Hippocampal formation (tissue), 2 donors: ENCODE data around the gene UNC13D.

Experiments used
- DNase-seq, 2 donors: peaks; one replicate each; lab custom pipeline; 2025; lab: John Stamatoyannopoulos, UW

The UNC13D gene

GRCh38 chr17:75834279-75834920 is 9.8 kb downstream of the UNC13D start:
- peak in 1 of 2 donors; percentile 61 for DNase-seq

DNA sequence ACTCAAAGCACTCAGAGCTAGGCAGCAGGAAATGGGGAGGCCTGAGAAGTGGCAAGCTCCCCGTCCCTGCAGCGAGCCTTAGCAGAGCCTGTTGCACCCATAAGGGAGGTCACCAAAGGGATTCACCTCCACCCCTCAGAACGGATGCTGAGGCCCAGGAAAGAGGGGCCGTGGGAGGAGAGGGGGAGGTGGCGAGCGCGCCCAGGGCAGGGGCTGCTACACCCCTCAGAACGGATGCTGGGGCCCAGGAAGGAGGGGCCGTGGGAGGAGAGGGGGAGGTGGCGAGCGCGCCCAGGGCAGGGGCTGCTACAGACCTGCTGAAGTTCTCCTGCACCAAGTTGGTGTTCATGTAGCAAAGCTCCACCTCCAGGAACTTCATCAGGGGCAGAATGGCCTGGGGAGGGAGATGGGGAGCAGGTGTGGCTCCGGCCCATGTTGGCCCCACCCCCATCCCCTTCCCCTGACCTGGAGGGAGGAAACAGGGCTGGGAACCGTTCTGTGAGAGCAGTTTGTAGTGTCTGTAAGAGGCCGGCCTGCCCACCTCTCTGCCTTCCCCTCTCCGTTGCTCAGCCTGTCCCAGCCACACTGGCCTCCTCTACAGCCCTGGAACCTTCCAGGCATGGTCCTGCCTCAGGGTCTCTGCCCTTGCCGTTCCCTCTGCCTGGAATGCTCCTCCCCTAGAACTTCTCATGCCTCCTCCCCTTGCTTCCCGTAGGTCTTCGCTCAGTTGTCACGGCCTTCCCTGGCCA is 11.4 kb downstream of the UNC13D start:
- no peak for DNase-seq

DNA sequence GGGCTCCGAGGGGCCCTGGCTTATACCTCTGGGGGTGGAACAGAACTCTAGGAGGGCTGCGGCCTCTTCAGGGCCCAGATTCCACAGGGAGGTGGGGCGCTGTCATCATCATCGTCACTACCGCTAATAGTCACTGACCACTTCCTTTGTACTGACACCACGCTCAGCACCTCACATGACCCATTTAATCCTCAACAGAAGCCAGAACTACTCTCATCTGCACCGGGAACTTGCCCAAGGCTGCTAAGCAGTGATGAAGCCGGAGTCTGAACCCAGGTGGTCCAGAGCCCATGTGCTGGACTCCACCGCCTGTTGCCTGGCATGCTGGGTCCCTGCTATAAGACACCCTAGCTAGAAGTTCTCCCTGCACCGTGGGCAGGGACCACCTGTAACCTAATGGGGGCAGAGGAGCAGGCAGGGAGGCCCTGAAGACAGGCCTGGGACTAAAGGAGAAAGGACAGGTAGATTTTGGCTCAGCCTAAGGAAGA is 12.0 kb downstream of the UNC13D start:
- no peak for DNase-seq

DNA sequence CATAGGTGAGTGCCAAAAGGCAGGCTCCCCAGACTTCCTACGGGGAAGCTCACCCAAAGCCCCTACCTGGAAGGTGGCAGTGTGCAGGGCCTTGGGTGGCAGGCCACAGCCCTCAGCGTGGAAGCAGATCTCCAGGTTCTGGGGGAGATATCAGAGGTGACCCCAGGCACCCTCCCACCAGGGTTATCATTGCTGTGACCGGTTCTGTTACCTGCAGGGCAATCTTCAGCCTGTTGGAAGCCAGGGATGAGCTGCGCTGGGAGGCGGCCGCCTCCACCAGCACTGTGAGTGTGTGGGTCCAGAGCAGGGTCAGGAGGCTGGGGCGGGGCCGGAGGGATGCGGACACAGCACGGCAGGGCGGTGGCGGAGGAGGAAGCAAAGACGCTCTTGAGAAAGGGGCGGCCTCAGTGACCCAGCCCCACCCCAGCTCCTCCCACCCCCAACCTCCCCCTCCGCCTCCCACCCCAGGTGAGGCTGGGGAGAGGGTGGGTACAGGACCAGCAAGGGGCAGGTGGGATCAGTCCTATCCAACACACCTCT is 13.1 kb downstream of the UNC13D start:
- no peak for DNase-seq

DNA sequence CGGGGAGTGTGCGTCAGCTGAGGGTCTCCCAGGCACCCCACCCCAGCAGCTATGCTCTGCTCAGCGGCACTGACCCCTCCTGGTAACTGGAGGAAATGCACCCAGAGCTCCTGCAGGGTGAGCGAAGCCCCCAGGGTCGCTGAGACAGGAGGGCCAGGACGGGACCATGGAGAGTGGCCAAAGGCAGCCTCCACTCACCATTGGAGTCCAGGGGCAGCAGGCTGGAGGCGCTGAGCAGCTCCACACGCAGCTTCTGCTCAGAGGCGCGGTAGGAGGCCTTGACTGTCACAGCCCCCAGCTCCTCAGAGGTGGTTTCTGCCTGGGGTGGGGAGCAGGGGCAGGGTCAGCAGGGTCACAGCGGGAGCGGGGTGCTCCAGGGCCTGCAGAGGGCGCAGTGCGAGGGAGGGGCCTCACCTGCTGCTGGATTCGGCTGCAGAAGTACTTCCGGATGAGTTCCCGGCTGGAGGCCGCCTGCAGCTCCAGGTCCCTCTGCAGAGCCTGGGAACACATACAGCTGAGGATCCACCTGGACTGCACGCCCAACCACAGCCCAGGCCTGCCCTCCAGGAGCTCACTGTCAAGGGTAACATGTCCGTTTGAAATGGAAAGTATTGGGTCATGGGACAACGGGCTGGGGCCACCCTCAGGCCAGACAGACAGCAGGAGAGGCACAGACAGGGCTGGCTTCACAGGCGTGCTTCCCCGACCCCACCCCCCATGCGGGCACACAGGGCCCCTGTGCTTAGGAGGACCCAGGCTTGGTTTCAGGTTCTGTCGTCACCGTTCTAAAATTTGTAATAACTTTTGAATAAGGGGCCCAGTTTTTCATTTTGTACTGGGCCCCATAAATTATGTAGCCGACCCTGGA is 13.8 kb downstream of the UNC13D start:
- DNase-seq, result no peak

- no peak for DNase-seq
These were observed 14.5 kb downstream of the UNC13D start for GRCh38 chr17:75829747-75830146.

DNA sequence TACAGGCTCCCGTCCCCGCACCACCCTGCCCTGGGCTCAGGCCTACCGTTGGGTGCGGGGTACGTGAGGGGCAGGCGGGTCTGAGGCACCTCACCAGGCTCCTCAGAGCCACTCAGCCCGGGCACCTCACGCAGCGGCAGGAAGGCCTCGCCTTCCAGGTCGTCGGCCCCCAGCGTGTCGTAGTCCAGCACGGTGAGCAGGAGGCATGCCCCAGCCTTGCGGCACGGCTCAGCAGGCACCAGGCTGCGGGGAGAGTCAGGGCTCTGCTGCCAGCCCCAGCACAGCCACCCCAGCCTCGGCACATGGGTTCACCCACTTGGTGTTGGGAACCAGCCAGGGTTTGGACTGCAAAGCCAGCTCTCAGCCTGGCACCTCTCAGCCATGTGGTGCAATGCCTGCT is 15.5 kb downstream of the UNC13D start:
- DNase-seq, result no peak

DNA sequence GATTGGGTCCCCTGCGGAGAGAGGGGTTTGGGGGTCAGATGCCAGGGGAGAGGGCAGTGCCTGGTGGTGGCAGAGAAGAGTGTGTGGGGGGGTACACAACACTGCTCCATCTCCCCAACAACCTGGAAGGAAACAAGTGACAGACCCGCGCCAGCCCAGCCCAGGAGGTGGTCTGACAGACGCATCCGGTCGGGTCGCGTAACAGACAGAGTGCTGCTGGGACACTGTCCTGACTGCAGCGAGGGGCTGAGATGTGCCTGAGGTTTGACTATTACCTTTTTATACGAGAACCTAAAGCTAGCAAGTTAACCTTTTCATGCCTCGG is 16.2 kb downstream of the UNC13D start:
- no peak for DNase-seq

GRCh38 chr17:75827308-75828075 is 16.7 kb downstream of the UNC13D start:
- DNase-seq, result peak; percentile 30 to 64

- DNase-seq, result no peak
These were observed 17.5 kb downstream of the UNC13D start for GRCh38 chr17:75826561-75827307.

- no peak for DNase-seq
These were observed 18.3 kb downstream of the UNC13D start for GRCh38 chr17:75825748-75826370.

DNA sequence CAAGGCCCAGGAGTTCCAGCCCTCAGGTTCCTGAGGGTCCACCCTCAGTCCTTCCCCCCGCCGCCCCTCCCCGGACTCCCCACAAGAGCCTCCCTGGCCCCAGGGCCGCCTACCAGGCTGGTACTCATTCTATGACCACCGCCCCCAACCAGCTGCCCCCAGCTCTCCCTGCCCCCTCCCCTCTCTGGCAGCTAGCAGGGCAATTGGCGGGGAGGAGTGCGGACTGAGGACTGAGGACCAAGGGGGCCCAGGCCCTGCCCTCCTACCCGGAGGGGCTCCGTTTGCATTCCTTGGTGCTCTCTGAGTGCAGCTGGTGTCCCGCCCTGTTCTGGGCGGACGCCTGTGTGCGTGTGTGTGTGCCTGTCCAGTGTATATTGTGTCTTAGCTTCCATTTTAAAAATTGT is 19.1 kb downstream of the UNC13D start:
- DNase-seq, result no peak

DNA sequence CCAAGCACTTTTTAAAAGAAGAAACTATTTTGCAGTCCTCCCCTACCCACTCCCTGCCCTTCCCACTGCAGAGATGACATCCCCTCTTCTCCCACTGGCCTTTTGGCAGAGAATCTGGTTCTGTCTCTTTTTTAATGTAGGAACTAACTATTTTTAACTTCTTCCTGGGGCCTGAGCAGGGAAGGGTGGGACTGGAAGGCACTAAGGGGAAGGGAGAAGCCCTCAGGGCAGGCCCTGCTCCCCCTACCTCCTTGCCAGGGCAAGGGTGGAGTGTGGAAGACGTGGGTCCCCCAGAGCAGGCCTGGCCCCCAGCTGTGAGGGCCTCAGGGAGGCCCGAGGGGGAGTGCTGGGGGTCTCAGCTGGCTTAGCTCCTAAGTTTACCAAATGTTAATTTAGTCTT is 19.5 kb downstream of the UNC13D start:
- no peak for DNase-seq

DNA sequence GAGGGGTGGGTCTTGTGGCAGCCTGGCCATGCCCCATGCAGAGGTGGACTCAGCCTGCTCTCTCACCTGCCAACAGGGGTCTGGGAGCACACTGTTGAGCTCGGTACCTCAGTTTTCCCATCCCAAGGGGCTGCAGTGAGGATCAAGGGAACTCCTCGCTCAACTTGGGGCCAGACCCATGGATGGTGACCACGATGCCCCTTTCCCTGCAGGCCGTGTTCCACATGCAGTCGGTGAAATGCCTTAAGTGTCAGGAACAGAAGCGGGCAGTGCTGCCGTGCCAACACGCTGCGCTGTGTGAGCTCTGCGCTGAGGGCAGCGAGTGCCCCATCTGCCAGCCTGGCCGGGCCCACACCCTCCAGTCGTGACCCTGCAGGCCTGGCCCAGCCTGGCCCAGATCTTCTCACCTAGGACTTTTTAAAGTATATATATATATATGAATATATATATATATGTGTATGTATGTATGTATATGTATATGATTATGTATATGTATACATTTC is 20.1 kb downstream of the UNC13D start:
- DNase-seq, result no peak

- DNase-seq, result no peak
These were observed 20.8 kb downstream of the UNC13D start for GRCh38 chr17:75823257-75824041.

DNA sequence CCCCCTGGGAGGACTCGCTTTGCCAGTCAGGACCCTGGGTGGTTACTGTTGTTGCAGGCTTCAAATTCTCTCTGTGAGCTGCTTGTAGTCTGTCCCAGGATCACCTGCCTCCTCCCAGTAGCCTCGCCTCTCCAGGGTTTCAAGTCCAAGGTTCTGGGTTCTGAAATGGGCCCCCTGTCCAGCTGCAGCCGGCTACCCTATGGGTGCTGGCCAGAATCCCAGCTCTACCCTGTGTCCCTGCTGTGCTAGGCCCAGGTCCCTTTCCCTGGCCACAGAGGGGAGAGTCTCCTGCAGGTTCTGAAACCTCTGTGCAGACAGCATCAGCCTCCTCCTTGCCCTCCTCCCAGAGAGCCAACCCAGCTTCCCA is 21.4 kb downstream of the UNC13D start:
- no peak for DNase-seq

DNA sequence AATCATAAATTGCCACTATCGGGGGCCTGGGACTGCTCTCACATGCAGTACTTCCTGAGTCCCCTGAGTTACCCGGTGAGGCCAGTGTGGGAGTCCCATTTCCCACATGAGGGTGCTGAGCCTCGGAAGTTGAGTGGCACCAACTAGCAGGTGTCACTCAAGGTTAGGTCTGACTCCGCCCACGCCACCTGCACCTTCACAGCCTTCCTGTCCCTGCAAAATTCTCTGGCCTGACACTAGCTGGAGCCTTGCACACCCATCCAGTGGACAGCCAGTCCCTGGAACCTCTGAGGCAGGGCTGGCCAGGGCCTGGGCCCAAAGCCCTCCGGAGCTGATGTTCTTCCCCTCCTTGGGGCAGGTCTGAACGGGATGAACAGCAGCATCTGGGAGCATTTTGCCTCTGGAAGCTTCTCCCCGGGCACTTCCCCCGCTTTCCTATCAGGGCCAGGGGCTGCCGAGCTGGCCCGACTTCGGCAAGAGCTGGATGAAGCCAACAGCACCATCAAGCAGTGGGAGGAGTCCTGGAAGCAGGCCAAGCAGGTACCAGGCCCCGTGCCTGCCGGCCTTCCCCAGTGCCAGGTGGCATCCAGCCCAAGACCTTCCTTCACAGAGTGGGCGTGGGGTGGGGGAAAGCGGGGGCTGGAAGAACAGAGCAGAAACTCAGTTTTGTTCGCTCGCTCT is 21.9 kb downstream of the UNC13D start:
- DNase-seq, result no peak

DNA sequence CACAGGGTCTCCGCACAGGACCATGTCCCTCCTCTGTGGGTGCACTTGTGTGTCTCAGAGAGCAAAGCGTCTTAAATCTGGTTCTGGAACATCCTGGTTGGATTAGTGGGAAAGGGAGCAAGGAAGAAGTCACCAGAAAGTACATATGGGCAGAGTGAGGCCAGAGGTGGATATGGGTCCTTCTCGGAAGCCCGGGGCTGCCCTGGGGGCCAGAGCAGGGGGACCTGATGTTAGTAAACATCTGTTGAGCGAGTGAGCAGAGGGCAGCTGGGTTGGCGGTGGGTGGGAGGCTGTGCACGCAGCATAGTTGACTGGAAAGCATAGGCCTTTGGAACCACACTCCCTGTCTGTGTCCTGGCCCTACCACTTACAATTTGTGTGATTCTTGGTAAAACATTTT is 22.7 kb downstream of the UNC13D start:
- DNase-seq, result no peak
